ENCODE results near the gene RALGDS. TPM values are rescaled to one million over a fixed set of nuclear protein-coding genes. Genes with fewer than 3 reads are reported as not detected.

The RALGDS gene
- total and polyA plus RNA-seq, 2 of the 4 experiments (the other 2 are of a cell fraction): 13.1 to 36.9 TPM

DNA sequence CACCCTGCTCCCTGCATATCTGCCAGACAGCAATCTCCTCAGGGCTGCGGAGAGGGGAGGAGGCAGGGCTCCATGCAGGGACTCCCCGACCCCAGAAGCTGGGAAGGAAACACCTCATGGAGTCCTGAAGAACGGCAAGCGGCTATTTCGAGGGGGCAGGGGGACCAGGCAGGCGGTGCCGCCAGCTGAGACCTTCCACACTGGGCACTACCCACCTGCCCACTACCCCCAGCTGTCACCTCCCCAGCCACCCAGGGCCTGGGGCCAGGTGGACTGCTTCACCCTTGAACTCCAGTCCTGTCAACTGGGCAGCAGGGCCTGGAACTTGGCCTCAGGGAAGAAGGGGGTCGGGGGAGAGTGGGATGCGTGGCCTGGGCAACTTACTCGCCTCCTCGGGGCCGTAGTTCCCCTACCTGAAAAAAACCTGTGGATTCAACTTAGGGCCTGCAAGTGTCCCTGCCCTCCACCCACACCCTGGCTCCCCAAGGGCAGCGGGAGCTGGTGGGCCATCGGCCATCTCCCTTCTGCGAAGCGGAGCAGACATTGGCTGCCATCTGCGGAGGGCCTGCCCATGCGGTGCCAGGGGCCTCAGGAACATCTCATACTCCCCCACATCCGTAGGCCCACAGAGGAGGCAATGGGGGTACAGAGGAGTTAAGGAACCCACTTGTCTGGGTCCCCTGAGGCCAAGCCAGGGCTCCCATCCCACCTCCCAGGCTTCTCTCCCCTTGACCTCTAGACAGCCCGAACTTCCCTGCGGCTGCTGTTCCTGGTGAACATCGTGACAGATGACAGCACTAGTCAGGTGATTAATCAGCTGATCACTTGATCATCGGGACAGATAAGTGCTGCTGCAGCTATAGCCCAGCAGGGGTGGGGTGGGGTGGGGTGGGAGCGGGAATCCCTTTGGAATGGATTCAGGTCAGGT lies 18.5 kb upstream of the RALGDS start (continued):
- TF ChIP-seq MAFK (IDR thresholded peaks at IDR 0.05; ENCODE audit: low read depth, low read length): no peak

DNA sequence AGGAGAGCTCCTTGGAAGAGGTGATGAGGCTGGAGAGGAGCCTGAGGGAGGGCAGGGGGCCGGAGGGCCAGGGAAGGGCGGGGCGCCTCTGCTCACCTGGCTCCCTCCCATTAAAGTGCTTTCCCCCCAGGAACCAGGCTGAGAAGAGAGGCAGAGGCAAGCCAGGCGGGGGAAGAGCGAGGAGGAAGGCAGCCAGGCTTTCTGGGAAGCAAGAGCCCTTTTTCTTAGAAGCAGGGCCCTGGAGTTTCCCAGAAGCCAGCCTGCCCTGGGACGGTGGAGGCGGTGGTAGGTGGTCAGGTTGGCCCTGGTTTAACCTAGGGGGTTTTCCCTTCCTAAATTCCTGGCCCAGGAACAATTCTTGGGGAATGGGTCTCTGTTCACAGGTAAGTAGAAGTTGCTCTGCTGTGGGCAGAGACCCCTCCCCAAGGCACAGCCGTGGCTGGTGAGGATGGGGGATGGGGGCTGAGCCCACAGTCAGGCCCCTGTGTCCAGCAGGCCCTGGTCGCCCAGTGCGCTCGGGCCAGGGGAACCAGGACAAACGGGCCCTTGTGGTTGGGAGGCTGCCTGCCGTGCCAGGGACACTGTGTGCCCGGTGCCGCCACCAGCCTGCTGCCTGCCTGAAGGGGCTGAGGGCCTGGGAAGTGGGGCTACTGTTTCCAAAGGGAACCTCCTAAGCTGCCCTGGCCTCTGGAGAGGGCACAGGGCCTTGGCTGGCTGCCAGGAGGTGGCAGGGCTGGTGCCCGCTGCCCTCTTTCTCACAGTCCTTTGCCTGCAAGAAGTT lies 16.6 kb upstream of the RALGDS start:
- ATAC-seq (ENCODE audit: low read depth): no peak
- Histone ChIP-seq H4K5ac (ENCODE audit: low read depth, low read length) (no peak overlapping the region), H3K56ac (ENCODE audit: extremely low read depth, insufficient read depth, low read length) (no peak overlapping the region), H4K20me1 (ENCODE audit: insufficient read depth, low read length) (peaks cover 59% of the 10 kb centered on the region), H3K4me2 (ENCODE audit: low read depth, low read length) (no peak overlapping the region), H3K4me3 (ENCODE audit: insufficient read depth, low read depth, low read length) (no peak overlapping the region), H3K36me3 (ENCODE audit: control insufficient read depth, insufficient read depth, low read length) (no peaks in the 10 kb centered on the region), H2BK20ac (ENCODE audit: low read depth, low read length) (no peak overlapping the region), H3K18ac (ENCODE audit: low read depth, low read length) (no peak overlapping the region), H3K23ac (ENCODE audit: low read depth, low read length) (no peak overlapping the region), H3K27me3 (ENCODE audit: control insufficient read depth, insufficient read depth, low read length) (no peaks in the 10 kb centered on the region), H3K9me3 (ENCODE audit: control insufficient read depth, insufficient read depth, low read length) (no peaks in the 10 kb centered on the region), H3K4me1 (ENCODE audit: control insufficient read depth, insufficient read depth, low read length) (peaks cover 27% of the 10 kb centered on the region), H2BK15ac (ENCODE audit: low read depth, low read length) (no peak overlapping the region), H2AK5ac (ENCODE audit: low read depth, low read length) (0 out of 2 replicates have a peak overlapping the region, but pooled peaks have one; percentile 30), H3K4ac (ENCODE audit: low read depth, low read length) (no peak overlapping the region), H3K27ac (ENCODE audit: insufficient read depth, low read length) (no peak overlapping the region), H2AK9ac (replicated peaks; ENCODE audit: low read depth, low read length, poor library complexity) (no peak overlapping the region), H4K8ac (ENCODE audit: low read depth in 2 of 2, low read length in 2 of 2) (no peak overlapping the region), H3K9ac (ENCODE audit: low read depth, low read length) (no peak overlapping the region), H3K9me1 (ENCODE audit: insufficient read depth, low read length) (peaks cover 19% of the 10 kb centered on the region; the same call in 1 of the 2 replicates), H4K91ac (ENCODE audit: insufficient read depth, low read depth, low read length) (no peak overlapping the region), H3K14ac (replicated peaks; ENCODE audit: low read depth, low read length) (no peak overlapping the region), H2BK120ac (ENCODE audit: low read depth, low read length) (no peak overlapping the region), H2BK5ac (ENCODE audit: low read depth, low read length, poor library complexity, severe bottlenecking) (no peak overlapping the region), H3K79me1 (ENCODE audit: low read depth in 1 of 2, low read length in 2 of 2) (peaks cover 14 to 46% of the 10 kb centered on the region in 2 experiments), H2AFZ (replicated peaks; ENCODE audit: low read length, poor library complexity) (no peak overlapping the region)
- TF ChIP-seq FOS (IDR thresholded peaks at IDR 0.05; ENCODE audit: low read depth, low read length) (no peak), SMC3 (IDR thresholded peaks at IDR 0.05; ENCODE audit: low read depth, low read length) (no peak), MAFK (IDR thresholded peaks at IDR 0.05; ENCODE audit: low read depth, low read length) (no peak), MAZ (IDR thresholded peaks at IDR 0.05; ENCODE audit: borderline replicate concordance, low read depth, low read length) (no peak), RAD21 (IDR thresholded peaks at IDR 0.05; ENCODE audit: low read length) (no peak), CEBPB (IDR thresholded peaks at IDR 0.05; ENCODE audit: low read depth, low read length) (no peak), NFE2L2 (IDR thresholded peaks at IDR 0.05; ENCODE audit: low read depth, low read length) (no peak), RCOR1 (IDR thresholded peaks at IDR 0.05; ENCODE audit: insufficient replicate concordance, low read length) (no peak)
- TF ChIP-seq, protein P1, sequence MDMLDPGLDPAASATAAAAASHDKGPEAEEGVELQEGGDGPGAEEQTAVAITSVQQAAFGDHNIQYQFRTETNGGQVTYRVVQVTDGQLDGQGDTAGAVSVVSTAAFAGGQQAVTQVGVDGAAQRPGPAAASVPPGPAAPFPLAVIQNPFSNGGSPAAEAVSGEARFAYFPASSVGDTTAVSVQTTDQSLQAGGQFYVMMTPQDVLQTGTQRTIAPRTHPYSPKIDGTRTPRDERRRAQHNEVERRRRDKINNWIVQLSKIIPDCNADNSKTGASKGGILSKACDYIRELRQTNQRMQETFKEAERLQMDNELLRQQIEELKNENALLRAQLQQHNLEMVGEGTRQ (IDR thresholded peaks at IDR 0.05; ENCODE audit: low read depth, low read length): no peak
- intact Hi-C loops (cut with micrococcal nuclease) (no loop called here), in situ Hi-C loops (cut with MboI; ENCODE audit: low sequenced_read_pairs) (no loop called here), dilution Hi-C loops (cut with HindIII; ENCODE audit: low sequenced_read_pairs, unreplicated experiment) (no loop called here)
- 100% methylated on average over 1 of the region's 16 CpGs; no CpG with 5 or more reads in 1 of the 2 experiments for WGBS, 2 experiments (ENCODE audit: extremely low coverage in 2 of 2, insufficient read length in 1 of 2)
- no TSS peak for BruUV-seq (replicated peaks)
- CTCF ChIA-PET: no interaction called here
- POLR2A ChIA-PET (ENCODE audit: unreplicated experiment): no interaction called here
- DNase-seq: no peak

All from IMR-90 (cell line).